Caco-2 (cell line): ENCODE measurements around the gene MBOAT1. TPM values are rescaled to one million over a fixed set of nuclear protein-coding genes. Genes with fewer than 3 reads are reported as not detected.

ENCODE experiments used
- BruUV-seq: library from RNA; stranded (reverse); fragments of 400-500 nt; replicated peaks from 2 replicates; lab custom pipeline; 2021; lab: Mats Ljungman, UMichigan
- CTCF ChIA-PET: fragments of 300-600 bp; sonication (Branson Sonifier 250); formaldehyde crosslinking; loops from one replicate; lab custom pipeline; 2022; ENCODE audit warnings: antibody characterized with exemption; lab: Charles Lee
- POLR2A ChIA-PET: fragments of 300-600 bp; sonication (Branson Sonifier 250); formaldehyde crosslinking; loops from one replicate; lab custom pipeline; 2022; ENCODE audit warnings: antibody characterized with exemption; lab: Charles Lee
- DNase-seq, 2 experiments: peaks; one replicate each; pipeline versions ENCODE4 v3.0.0 to v3.0.0-alpha.2; 2020 to 2022
- H3K27me3 ChIP-seq: replicated peaks from 2 replicates; pipeline ENCODE4 v1.6.0; 2011; ENCODE audit warnings: low read length; ENCODE audit not compliant: control insufficient read depth, insufficient read depth
- H3K36me3 ChIP-seq: 2 replicates; pipeline ENCODE4 v1.5.1; 2011; ENCODE audit warnings: low read length; ENCODE audit not compliant: control insufficient read depth, insufficient read depth
- H3K4me1 ChIP-seq: fragments of 250-450 bp; sonication (Bioruptor Pico); 2 replicates; pipeline ENCODE4 v1.5.1; 2020; ENCODE audit warnings: mild to moderate bottlenecking
- H3K4me3 ChIP-seq: 2 replicates; pipeline ENCODE4 v1.5.1; 2011; ENCODE audit warnings: low read depth, mild to moderate bottlenecking, control low read depth, low read length
- H3K9me3 ChIP-seq: fragments of 250-450 bp; sonication (Bioruptor Pico); 2 replicates; pipeline ENCODE4 v1.5.1; 2020; ENCODE audit warnings: mild to moderate bottlenecking, moderate library complexity
- H3K27ac Mint-ChIP-seq: one replicate; pipeline ENCODE4 v1.8.0; 2022; ENCODE audit warnings: mixed read lengths; ENCODE audit not compliant: unreplicated experiment
- H3K27me3 Mint-ChIP-seq: one replicate; pipeline ENCODE4 v1.8.0; 2022; ENCODE audit warnings: mixed read lengths; ENCODE audit not compliant: insufficient read depth, unreplicated experiment
- H3K36me3 Mint-ChIP-seq: one replicate; pipeline ENCODE4 v1.8.0; 2022; ENCODE audit warnings: mild to moderate bottlenecking, mixed read lengths; ENCODE audit not compliant: insufficient read depth, unreplicated experiment
- H3K4me1 Mint-ChIP-seq: one replicate; pipeline ENCODE4 v1.8.0; 2022; ENCODE audit warnings: low read depth, mixed read lengths; ENCODE audit not compliant: unreplicated experiment
- H3K4me3 Mint-ChIP-seq: one replicate; pipeline ENCODE4 v1.8.0; 2022; ENCODE audit warnings: mild to moderate bottlenecking, moderate library complexity, mixed read lengths; ENCODE audit not compliant: unreplicated experiment
- H3K9me3 Mint-ChIP-seq: one replicate; pipeline ENCODE4 v1.8.0; 2022; ENCODE audit warnings: mixed read lengths; ENCODE audit not compliant: unreplicated experiment
- CTCF ChIP-seq, 2 experiments: fragments of 200-600 bp in 1 of 2; IDR thresholded peaks; 1 replicate in 1 of 2; 2 replicates in 1 of 2; pipeline versions ENCODE4 v1.5.1 to v1.8.0; 2011 to 2022; ENCODE audit warnings: antibody characterized with exemption in 1 of 2, control low read depth in 1 of 2, inconsistent platforms in 1 of 2, low read depth in 1 of 2, low read length in 1 of 2, mild to moderate bottlenecking in 1 of 2, moderate library complexity in 1 of 2; ENCODE audit not compliant: insufficient read depth in 1 of 2, severe bottlenecking in 1 of 2, unreplicated experiment in 1 of 2
- intact Hi-C: fragments of 100-400 bp; cut with micrococcal nuclease; formaldehyde crosslinking; loops from one replicate; pipeline ENCODE4 v1.10.0; 2022; ENCODE audit not compliant: unreplicated experiment
- total RNA-seq: library from RNA; stranded (reverse); gene quantifications from 2 replicates; pipeline ENCODE4 v1.2.3, GENCODE V29; 2022

The MBOAT1 gene
- total RNA-seq, 1 experiment from 2014 or later, result 7.3 TPM

- no peaks in the 10 kb centered on the region for H3K4me1 Mint-ChIP-seq
- no peaks in the 10 kb centered on the region for H3K27me3 Mint-ChIP-seq
- no peak for DNase-seq
- BruUV-seq, result no TSS peak
- no peak for TF ChIP-seq CTCF (IDR thresholded peaks at IDR 0.05; ENCODE audit: insufficient read depth in 1 of 2, low read depth in 1 of 2, low read length in 1 of 2, severe bottlenecking in 1 of 2, unreplicated experiment in 1 of 2)
- Histone ChIP-seq H3K4me1 (no peaks in the 10 kb centered on the region), H3K27me3 (no peaks in the 10 kb centered on the region), H3K36me3 (no peaks in the 10 kb centered on the region), H3K4me3 (no peak overlapping the region), H3K9me3 (no peaks in the 10 kb centered on the region)
- intact Hi-C loops, result no loop called here
- H3K4me3 Mint-ChIP-seq, result no peak overlapping the region
- no peak overlapping the region for H3K27ac Mint-ChIP-seq
- H3K9me3 Mint-ChIP-seq, result no peaks in the 10 kb centered on the region
- POLR2A ChIA-PET, result no interaction called here
- no peaks in the 10 kb centered on the region for H3K36me3 Mint-ChIP-seq
- CTCF ChIA-PET, result no interaction called here
Measured at GRCh38 chr6:20253021-20253420, 40.8 kb upstream of the MBOAT1 start.

GRCh38 chr6:20252311-20252710 is 40.0 kb upstream of the MBOAT1 start:
- CTCF ChIA-PET, result no interaction called here
- no peaks in the 10 kb centered on the region for H3K36me3 ChIP-seq
- H3K4me1 ChIP-seq, result no peaks in the 10 kb centered on the region
- POLR2A ChIA-PET, result no interaction called here
- no peaks in the 10 kb centered on the region for H3K27me3 ChIP-seq
- no peaks in the 10 kb centered on the region for H3K27me3 Mint-ChIP-seq
- DNase-seq, result no peak
- no peaks in the 10 kb centered on the region for H3K9me3 ChIP-seq
- TF ChIP-seq CTCF (IDR thresholded peaks at IDR 0.05; ENCODE audit: insufficient read depth in 1 of 2, low read depth in 1 of 2, low read length in 1 of 2, severe bottlenecking in 1 of 2, unreplicated experiment in 1 of 2), result no peak
- no peaks in the 10 kb centered on the region for H3K4me1 Mint-ChIP-seq
- no peak overlapping the region for H3K4me3 Mint-ChIP-seq
- no peak overlapping the region for H3K27ac Mint-ChIP-seq
- no peak overlapping the region for H3K4me3 ChIP-seq
- BruUV-seq, result no TSS peak
- H3K9me3 Mint-ChIP-seq, result no peaks in the 10 kb centered on the region
- intact Hi-C loops, result no loop called here
- H3K36me3 Mint-ChIP-seq, result no peaks in the 10 kb centered on the region

GRCh38 chr6:20251525-20251924 is 39.3 kb upstream of the MBOAT1 start:
- Histone ChIP-seq H3K4me3 (no peak overlapping the region), H3K9me3 (0 out of 2 replicates have a peak, but pooled peaks cover 2% of the 10 kb centered on the region), H3K36me3 (no peaks in the 10 kb centered on the region), H3K27me3 (no peaks in the 10 kb centered on the region), H3K4me1 (peaks cover 6% of the 10 kb centered on the region)
- no peak overlapping the region for H3K4me3 Mint-ChIP-seq
- ChIA-PET CTCF (no interaction called here), POLR2A (no interaction called here)
- H3K4me1 Mint-ChIP-seq, result peaks cover 5% of the 10 kb centered on the region
- BruUV-seq, result no TSS peak
- no peaks in the 10 kb centered on the region for H3K36me3 Mint-ChIP-seq
- intact Hi-C loops, result no loop called here
- H3K9me3 Mint-ChIP-seq, result no peaks in the 10 kb centered on the region
- H3K27me3 Mint-ChIP-seq, result no peaks in the 10 kb centered on the region
- H3K27ac Mint-ChIP-seq, result no peak overlapping the region
- DNase-seq, result no peak
- no peak for TF ChIP-seq CTCF (IDR thresholded peaks at IDR 0.05; ENCODE audit: insufficient read depth in 1 of 2, low read depth in 1 of 2, low read length in 1 of 2, severe bottlenecking in 1 of 2, unreplicated experiment in 1 of 2)
